ENCODE data around the gene DDX24.

Gene DDX24

GRCh38 chr14:94047581-94047980 lies 33.4 kb downstream of the DDX24 start:
- no peak for DNase-seq

- DNase-seq, result no peak
Measured at GRCh38 chr14:94046696-94047250, 34.2 kb downstream of the DDX24 start.

GRCh38 chr14:94045563-94046345 lies 35.2 kb downstream of the DDX24 start:
- DNase-seq, result no peak

GRCh38 chr14:94045101-94045500 lies 35.9 kb downstream of the DDX24 start:
- DNase-seq, result no peak

GRCh38 chr14:94044476-94045091 lies 36.4 kb downstream of the DDX24 start:
- DNase-seq, result no peak

- no peak for DNase-seq
Measured at GRCh38 chr14:94043756-94044475, 37.1 kb downstream of the DDX24 start.

- DNase-seq, result no peak
Measured at GRCh38 chr14:94043111-94043755, 37.8 kb downstream of the DDX24 start.

- no peak for DNase-seq
Measured at GRCh38 chr14:94042433-94043091, 38.4 kb downstream of the DDX24 start.

GRCh38 chr14:94041551-94042346 lies 39.3 kb downstream of the DDX24 start:
- DNase-seq, result no peak

GRCh38 chr14:94040796-94041195 lies 40.2 kb downstream of the DDX24 start:
- DNase-seq, result no peak

GRCh38 chr14:94040247-94040646 lies 40.8 kb downstream of the DDX24 start:
- DNase-seq, result no peak

GRCh38 chr14:94038921-94039629 lies 41.9 kb downstream of the DDX24 start:
- DNase-seq, result no peak

GRCh38 chr14:94038510-94038909 lies 42.5 kb downstream of the DDX24 start:
- no peak for DNase-seq

- DNase-seq, result no peak
Measured at GRCh38 chr14:94037954-94038353, 43.0 kb downstream of the DDX24 start.

GRCh38 chr14:94036313-94037167 lies 44.5 kb downstream of the DDX24 start:
- DNase-seq, result peak; percentile 41 to 70 (median 56)

- DNase-seq, result no peak
Measured at GRCh38 chr14:94034886-94035285, 46.1 kb downstream of the DDX24 start.

GRCh38 chr14:94031883-94032279 lies 49.1 kb downstream of the DDX24 start:
- no peak for DNase-seq

GRCh38 chr14:94031161-94031882 lies 49.7 kb downstream of the DDX24 start:
- no peak for DNase-seq

GRCh38 chr14:94030571-94030970 lies 50.4 kb downstream of the DDX24 start:
- DNase-seq, result no peak
